Ishikawa (cell line): Measurements from ENCODE around the gene MAPRE3.

ENCODE experiments used
- EP300 ChIP-seq: IDR thresholded peaks from 2 replicates; pipeline ENCODE4 v1.6.1; 2012; ENCODE audit warnings: borderline replicate concordance
- RAD21 ChIP-seq: IDR thresholded peaks from 2 replicates; pipeline ENCODE4 v1.6.1; 2012; ENCODE audit warnings: low read depth
- REST ChIP-seq: IDR thresholded peaks from 2 replicates; pipeline ENCODE4 v1.6.1; 2012; ENCODE audit warnings: low read depth, mild to moderate bottlenecking

DNA sequence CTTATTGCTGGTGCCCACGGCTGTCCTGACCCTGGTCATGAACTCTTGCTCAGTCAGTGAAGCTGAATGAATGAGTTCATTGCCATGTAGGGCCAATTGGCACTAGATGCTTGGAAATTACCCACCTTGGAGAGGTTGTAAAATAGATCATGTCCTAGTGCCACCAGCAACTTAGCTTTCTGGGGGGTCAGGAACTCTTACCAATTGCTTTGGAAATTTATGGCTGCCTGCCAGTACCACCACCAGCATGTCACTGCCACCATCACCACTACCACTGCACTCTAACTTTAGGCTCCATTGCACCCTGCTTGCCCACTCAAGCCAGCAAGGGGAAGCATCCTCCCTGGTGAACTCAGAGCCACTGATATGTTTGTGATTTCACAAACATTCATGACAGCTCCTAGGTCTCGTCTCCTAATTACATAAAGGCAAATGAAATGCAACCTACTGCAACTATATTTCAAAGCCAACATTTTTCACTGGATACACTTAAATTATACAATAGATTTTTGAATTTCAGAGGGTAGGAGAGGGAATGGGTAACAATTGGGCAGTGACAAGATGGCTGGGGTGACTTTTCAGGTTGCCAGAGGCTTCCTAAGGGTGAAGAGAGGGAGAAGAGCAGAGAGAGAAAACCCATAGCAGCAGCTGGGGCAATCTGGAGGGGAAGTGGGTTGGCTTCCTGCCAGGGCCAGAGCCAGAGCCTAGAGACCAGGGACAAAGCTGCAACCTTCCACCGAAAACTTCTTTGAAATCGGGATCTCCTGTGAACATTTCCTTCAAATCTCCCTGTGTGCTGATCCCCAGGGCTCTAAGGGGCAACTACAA is 104.5 kb downstream of the MAPRE3 start:
- no peak for TF ChIP-seq RAD21
- TF ChIP-seq REST: no peak
- TF ChIP-seq EP300: no peak
